ENCODE data around the gene C1orf21.

Gene C1orf21

DNA sequence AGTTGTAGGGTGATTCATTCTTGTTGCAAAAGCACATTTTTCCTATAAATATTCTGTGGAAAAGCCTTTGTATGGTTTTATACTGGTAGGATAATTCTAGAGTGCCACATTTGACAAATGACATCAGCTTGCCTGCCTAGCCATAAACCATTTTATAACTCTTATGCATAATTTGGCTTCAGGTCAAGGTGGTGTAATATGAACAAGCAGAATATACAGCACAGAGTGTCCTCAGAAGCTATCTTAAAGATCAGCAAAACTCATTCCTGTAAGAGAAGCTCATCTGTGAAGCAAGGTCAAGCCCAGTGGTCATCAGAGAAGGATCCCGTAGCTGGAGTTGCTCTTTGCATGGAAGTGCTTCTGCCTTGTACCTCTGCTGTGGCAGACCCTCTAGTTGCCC lies 24.0 kb upstream of the C1orf21 start:
- H3K27me3 ChIP-seq (ENCODE audit: control insufficient read depth in 1 of 2, insufficient read depth in 2 of 2, low read length in 2 of 2), result no peaks in the 10 kb centered on the region
- no peaks in the 10 kb centered on the region for H3K9me3 ChIP-seq (ENCODE audit: control insufficient read depth in 1 of 2, low read length in 2 of 2)
- no peaks in the 10 kb centered on the region for H3K36me3 ChIP-seq (ENCODE audit: control insufficient read depth in 1 of 2, insufficient read depth in 2 of 2, low read length in 2 of 2)
- H3K4me1 ChIP-seq (ENCODE audit: control insufficient read depth in 1 of 2, insufficient read depth in 2 of 2, low read length in 2 of 2), result peaks cover 3 to 9% of the 10 kb centered on the region in 2 donors
- H3K4me3 ChIP-seq (ENCODE audit: low read depth in 1 of 2, low read length in 2 of 2), result no peak overlapping the region
- no peak overlapping the region for H3K9ac ChIP-seq (ENCODE audit: low read depth in 1 of 2, low read length in 2 of 2)
- H3K27ac ChIP-seq (ENCODE audit: low read depth, low read length), result no peak overlapping the region

DNA sequence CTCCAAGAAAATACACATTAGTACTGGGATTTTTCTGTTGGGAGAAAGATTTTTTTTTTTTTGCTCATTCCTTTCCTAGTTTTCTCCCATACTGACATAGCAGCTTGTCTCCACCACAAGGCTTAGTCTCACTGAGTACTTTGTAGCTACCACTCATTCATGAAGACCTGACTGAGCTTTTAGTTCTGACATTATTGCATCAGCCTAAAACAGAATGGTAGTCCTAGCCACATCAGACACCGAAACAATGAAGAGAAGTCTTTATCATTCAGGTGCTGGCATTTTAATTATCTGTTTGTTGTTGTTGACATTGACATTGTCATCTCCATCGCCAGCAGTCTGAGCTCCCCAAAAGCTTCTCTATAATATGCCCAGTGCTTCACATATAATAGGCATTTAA lies 21.1 kb upstream of the C1orf21 start:
- no peak overlapping the region for H3K4me3 ChIP-seq (ENCODE audit: low read depth in 1 of 2, low read length in 2 of 2)
- H3K9ac ChIP-seq (ENCODE audit: low read depth in 1 of 2, low read length in 2 of 2), result no peak overlapping the region
- H3K4me1 ChIP-seq (ENCODE audit: control insufficient read depth in 1 of 2, insufficient read depth in 2 of 2, low read length in 2 of 2), result peaks cover 3 to 9% of the 10 kb centered on the region in 2 donors
- no peaks in the 10 kb centered on the region for H3K27me3 ChIP-seq (ENCODE audit: control insufficient read depth in 1 of 2, insufficient read depth in 2 of 2, low read length in 2 of 2)
- no peaks in the 10 kb centered on the region for H3K36me3 ChIP-seq (ENCODE audit: control insufficient read depth in 1 of 2, insufficient read depth in 2 of 2, low read length in 2 of 2)
- H3K9me3 ChIP-seq (ENCODE audit: control insufficient read depth in 1 of 2, low read length in 2 of 2), result no peaks in the 10 kb centered on the region
- H3K27ac ChIP-seq (ENCODE audit: low read depth, low read length), result no peak overlapping the region

DNA sequence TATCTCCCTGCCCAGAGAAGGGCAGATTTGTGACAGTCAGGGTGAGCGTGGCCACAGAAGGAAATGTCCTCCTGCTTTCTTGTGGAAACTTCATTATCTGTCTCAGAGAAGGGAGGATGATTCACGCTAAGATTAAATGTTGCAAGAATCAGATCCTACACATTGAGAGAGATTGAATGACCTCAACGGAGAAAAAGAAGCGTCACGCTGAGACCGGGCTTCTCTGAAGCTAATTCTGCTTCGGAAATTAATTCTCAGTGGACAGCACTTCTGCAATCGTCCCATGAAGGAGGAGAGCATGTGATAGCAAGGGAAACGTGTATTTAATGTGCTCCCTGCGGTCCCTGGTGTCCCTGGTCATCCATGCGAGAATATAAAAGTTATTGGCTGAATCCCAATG lies 19.8 kb upstream of the C1orf21 start:
- H3K9ac ChIP-seq (ENCODE audit: low read depth in 1 of 2, low read length in 2 of 2), result no peak overlapping the region
- H3K27ac ChIP-seq (ENCODE audit: low read depth, low read length), result no peak overlapping the region
- H3K27me3 ChIP-seq (ENCODE audit: control insufficient read depth in 1 of 2, insufficient read depth in 2 of 2, low read length in 2 of 2), result no peaks in the 10 kb centered on the region
- no peaks in the 10 kb centered on the region for H3K36me3 ChIP-seq (ENCODE audit: control insufficient read depth in 1 of 2, insufficient read depth in 2 of 2, low read length in 2 of 2)
- H3K9me3 ChIP-seq (ENCODE audit: control insufficient read depth in 1 of 2, low read length in 2 of 2), result no peaks in the 10 kb centered on the region
- H3K4me3 ChIP-seq (ENCODE audit: low read depth in 1 of 2, low read length in 2 of 2), result no peak overlapping the region
- peaks cover 3 to 9% of the 10 kb centered on the region in 2 donors for H3K4me1 ChIP-seq (ENCODE audit: control insufficient read depth in 1 of 2, insufficient read depth in 2 of 2, low read length in 2 of 2)

DNA sequence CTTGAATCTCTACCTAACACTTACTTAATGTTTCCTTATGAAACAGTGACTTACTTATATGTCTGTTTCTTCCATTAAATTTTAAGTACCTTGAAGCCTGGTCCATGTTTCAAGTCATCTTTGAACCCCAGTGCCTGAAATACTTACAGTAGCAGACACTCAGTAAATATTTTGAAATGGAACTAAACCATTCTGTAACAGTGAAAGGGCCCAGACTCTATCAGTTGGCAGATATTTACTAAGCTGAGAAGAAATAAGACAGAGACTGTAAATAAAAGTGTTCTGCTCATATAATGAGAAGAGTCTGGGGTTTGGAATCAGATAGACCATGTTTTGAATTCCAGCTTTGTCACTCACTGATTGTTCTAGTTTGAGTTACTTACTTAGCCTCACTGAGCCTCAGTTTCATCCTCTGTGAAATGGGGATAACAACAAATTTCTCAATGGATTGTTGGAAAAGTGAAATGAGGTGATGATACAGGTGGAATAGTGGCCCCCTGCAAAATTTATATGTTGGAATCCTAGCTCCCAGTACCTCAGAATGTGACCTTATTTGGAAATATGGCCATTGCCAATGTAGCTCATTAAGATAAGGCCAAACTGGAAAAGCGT lies 19.3 kb upstream of the C1orf21 start:
- Histone ChIP-seq H3K36me3 (ENCODE audit: control insufficient read depth in 1 of 2, insufficient read depth in 2 of 2, low read length in 2 of 2) (no peaks in the 10 kb centered on the region), H3K27ac (ENCODE audit: low read depth, low read length) (no peak overlapping the region), H3K27me3 (ENCODE audit: control insufficient read depth in 1 of 2, insufficient read depth in 2 of 2, low read length in 2 of 2) (no peaks in the 10 kb centered on the region), H3K4me3 (ENCODE audit: low read depth in 1 of 2, low read length in 2 of 2) (no peak overlapping the region), H3K4me1 (ENCODE audit: control insufficient read depth in 1 of 2, insufficient read depth in 2 of 2, low read length in 2 of 2) (peaks cover 3 to 8% of the 10 kb centered on the region in 2 donors), H3K9ac (ENCODE audit: low read depth in 1 of 2, low read length in 2 of 2) (no peak overlapping the region), H3K9me3 (ENCODE audit: control insufficient read depth in 1 of 2, low read length in 2 of 2) (no peaks in the 10 kb centered on the region)

DNA sequence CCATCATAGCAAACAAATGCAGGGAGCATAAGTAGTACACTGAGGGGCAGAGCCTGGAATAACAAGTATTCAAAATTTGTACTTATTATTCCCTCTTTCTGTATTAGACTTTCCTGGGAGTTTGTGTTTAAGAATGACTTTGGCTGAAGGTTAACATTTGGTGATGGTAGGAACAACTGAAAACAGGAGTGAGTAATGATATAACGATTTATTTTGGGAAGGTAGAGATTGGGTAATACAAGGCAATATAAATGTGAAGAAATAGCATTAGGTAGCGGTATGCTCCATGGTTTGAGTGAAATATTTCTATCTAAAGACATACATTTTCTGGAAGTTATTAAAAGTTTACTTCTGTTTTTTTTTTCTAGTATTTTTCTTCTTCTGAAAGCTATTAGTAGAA lies 18.5 kb upstream of the C1orf21 start:
- peaks cover 0 to 1% of the 10 kb centered on the region in 2 donors for H3K4me1 ChIP-seq (ENCODE audit: control insufficient read depth in 1 of 2, insufficient read depth in 2 of 2, low read length in 2 of 2)
- H3K36me3 ChIP-seq (ENCODE audit: control insufficient read depth in 1 of 2, insufficient read depth in 2 of 2, low read length in 2 of 2), result no peaks in the 10 kb centered on the region
- H3K27me3 ChIP-seq (ENCODE audit: control insufficient read depth in 1 of 2, insufficient read depth in 2 of 2, low read length in 2 of 2), result no peaks in the 10 kb centered on the region
- no peak overlapping the region for H3K27ac ChIP-seq (ENCODE audit: low read depth, low read length)
- no peaks in the 10 kb centered on the region for H3K9me3 ChIP-seq (ENCODE audit: control insufficient read depth in 1 of 2, low read length in 2 of 2)
- H3K9ac ChIP-seq (ENCODE audit: low read depth in 1 of 2, low read length in 2 of 2), result no peak overlapping the region
- H3K4me3 ChIP-seq (ENCODE audit: low read depth in 1 of 2, low read length in 2 of 2), result no peak overlapping the region

DNA sequence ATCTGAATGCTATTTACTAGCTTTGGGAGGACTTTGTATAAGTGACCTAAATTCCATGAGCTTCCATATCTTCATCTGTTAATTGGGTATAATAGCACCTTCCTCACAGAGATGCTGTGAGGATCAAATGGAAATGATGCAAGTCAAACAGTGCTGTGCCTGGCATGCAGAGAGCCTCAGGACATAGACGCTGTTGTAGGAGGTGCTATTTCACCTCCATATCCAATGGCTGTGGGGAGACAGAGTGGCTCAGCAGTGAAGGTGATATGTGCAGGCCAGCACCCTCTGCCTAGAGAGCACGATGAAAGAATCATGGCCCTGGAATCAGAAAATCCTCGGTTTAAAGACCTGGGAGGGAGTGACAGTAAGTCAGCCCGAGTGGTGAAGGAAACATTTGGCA lies 16.0 kb upstream of the C1orf21 start:
- Histone ChIP-seq H3K36me3 (ENCODE audit: control insufficient read depth in 1 of 2, insufficient read depth in 2 of 2, low read length in 2 of 2) (no peaks in the 10 kb centered on the region), H3K27me3 (ENCODE audit: control insufficient read depth in 1 of 2, insufficient read depth in 2 of 2, low read length in 2 of 2) (no peaks in the 10 kb centered on the region), H3K9me3 (ENCODE audit: control insufficient read depth in 1 of 2, low read length in 2 of 2) (no peaks in the 10 kb centered on the region), H3K4me3 (ENCODE audit: low read depth in 1 of 2, low read length in 2 of 2) (no peak overlapping the region), H3K4me1 (ENCODE audit: control insufficient read depth in 1 of 2, insufficient read depth in 2 of 2, low read length in 2 of 2) (no peaks in the 10 kb centered on the region), H3K27ac (ENCODE audit: low read depth, low read length) (no peak overlapping the region), H3K9ac (ENCODE audit: low read depth in 1 of 2, low read length in 2 of 2) (no peak overlapping the region)

DNA sequence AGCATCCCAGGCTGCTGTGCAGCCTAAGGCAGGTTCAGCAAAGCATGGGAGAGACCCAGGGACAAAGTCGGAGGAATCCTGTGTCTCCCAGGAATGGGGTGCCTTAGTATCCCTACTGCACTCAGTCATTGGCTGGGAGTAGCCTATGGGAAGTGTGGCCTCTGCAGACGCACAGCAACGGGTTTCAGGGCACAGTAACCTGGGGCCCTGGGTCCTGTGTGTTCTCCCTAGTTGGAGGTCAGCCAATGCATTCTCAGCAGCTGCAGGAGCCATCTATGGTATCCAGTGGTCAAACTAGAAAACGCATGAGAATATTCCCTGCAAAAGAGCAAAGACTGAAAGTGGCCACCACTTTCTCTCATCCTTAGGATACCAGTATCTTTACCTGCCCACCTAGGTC lies 13.7 kb upstream of the C1orf21 start:
- Histone ChIP-seq H3K9ac (ENCODE audit: low read depth in 1 of 2, low read length in 2 of 2) (no peak overlapping the region), H3K36me3 (ENCODE audit: control insufficient read depth in 1 of 2, insufficient read depth in 2 of 2, low read length in 2 of 2) (no peaks in the 10 kb centered on the region), H3K9me3 (ENCODE audit: control insufficient read depth in 1 of 2, low read length in 2 of 2) (no peaks in the 10 kb centered on the region), H3K27ac (ENCODE audit: low read depth, low read length) (no peak overlapping the region), H3K27me3 (ENCODE audit: control insufficient read depth in 1 of 2, insufficient read depth in 2 of 2, low read length in 2 of 2) (no peaks in the 10 kb centered on the region), H3K4me1 (ENCODE audit: control insufficient read depth in 1 of 2, insufficient read depth in 2 of 2, low read length in 2 of 2) (no peaks in the 10 kb centered on the region), H3K4me3 (ENCODE audit: low read depth in 1 of 2, low read length in 2 of 2) (no peak overlapping the region)

DNA sequence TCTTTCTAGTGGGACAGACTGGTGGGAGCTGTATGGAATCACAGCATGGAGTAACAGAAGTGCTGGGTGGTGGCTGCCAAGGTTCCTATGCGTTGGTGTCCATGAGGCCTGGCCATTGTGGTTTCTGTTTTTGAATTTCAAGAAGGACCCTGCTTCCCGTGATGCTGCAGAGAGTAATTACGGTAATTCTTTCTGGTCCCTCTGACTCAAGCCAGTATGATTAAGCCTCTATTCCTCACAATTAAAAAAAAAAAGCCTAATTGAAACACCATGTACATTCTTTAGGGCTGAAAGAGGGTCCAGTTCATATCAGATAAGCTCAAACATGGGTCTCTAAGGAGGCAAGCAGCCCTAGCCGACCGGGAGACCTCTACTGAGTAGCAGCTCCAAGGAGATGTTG lies 10.5 kb upstream of the C1orf21 start:
- H3K9me3 ChIP-seq (ENCODE audit: control insufficient read depth in 1 of 2, low read length in 2 of 2), result no peaks in the 10 kb centered on the region
- H3K27ac ChIP-seq (ENCODE audit: low read depth, low read length), result no peak overlapping the region

DNA sequence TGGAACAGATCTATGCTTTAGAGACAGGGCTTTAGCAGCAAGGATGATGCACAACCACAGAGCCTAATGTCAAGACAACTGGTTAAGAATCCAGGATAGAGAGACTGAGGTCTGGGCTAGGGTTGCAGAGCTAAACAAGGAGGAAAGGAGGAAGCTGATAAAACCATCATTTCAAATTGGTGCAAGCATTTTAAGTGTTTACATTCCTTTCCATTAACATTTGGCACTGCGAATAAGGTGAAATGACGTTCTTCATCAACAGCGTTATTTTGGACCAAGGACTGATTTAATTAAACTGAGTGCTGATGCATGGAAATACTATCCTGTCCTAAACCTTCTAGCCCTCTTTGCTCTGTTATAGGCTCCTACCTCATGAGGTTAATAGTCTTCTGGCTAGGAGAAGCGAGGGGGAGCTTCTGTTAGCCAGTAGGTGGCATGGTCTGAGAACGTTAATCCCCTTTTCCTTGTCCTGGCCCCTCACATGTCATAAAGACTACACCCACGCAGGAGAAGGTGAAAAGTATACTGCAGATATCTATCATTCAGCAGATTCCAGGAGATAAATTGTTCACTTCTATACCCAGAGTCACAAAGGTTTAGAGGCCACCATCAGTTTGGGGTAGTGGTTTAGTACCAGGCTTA lies 7.6 kb upstream of the C1orf21 start:
- Histone ChIP-seq H3K36me3 (ENCODE audit: control insufficient read depth in 1 of 2, insufficient read depth in 2 of 2, low read length in 2 of 2) (no peaks in the 10 kb centered on the region), H3K4me1 (ENCODE audit: control insufficient read depth in 1 of 2, insufficient read depth in 2 of 2, low read length in 2 of 2) (no peaks in the 10 kb centered on the region), H3K9ac (ENCODE audit: low read depth in 1 of 2, low read length in 2 of 2) (no peak overlapping the region), H3K4me3 (ENCODE audit: low read depth in 1 of 2, low read length in 2 of 2) (no peak overlapping the region), H3K27me3 (ENCODE audit: control insufficient read depth in 1 of 2, insufficient read depth in 2 of 2, low read length in 2 of 2) (no peaks in the 10 kb centered on the region), H3K9me3 (ENCODE audit: control insufficient read depth in 1 of 2, low read length in 2 of 2) (no peaks in the 10 kb centered on the region), H3K27ac (ENCODE audit: low read depth, low read length) (no peak overlapping the region)

More for the DNA sequence above, 10.5 kb upstream of the C1orf21 start:
- no peaks in the 10 kb centered on the region for H3K36me3 ChIP-seq (ENCODE audit: control insufficient read depth in 1 of 2, insufficient read depth in 2 of 2, low read length in 2 of 2)
- H3K4me1 ChIP-seq (ENCODE audit: control insufficient read depth in 1 of 2, insufficient read depth in 2 of 2, low read length in 2 of 2), result no peaks in the 10 kb centered on the region
- H3K4me3 ChIP-seq (ENCODE audit: low read depth in 1 of 2, low read length in 2 of 2), result no peak overlapping the region
- H3K27me3 ChIP-seq (ENCODE audit: control insufficient read depth in 1 of 2, insufficient read depth in 2 of 2, low read length in 2 of 2), result no peaks in the 10 kb centered on the region
- no peak overlapping the region for H3K9ac ChIP-seq (ENCODE audit: low read depth in 1 of 2, low read length in 2 of 2)

DNA sequence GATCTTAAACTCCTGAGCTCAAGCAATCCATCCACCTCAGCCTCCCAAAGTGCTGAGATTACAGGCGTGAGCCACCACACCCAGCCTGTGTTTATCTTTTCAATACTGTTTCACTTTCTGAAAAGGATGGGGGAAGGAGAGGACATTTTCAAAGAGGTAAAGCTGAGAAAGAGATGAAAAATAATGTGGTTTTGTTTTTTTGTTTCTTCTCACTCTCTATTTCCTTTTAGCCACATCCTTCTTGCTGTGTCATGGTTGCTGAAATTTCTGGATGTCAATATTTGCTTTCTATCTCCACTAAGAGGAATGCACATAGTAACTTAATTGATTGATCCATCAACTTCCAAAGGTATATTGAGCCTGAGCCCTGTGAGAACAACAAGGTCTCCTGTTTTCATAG lies 6.4 kb upstream of the C1orf21 start:
- Histone ChIP-seq H3K27ac (ENCODE audit: low read depth, low read length) (no peak overlapping the region), H3K27me3 (ENCODE audit: control insufficient read depth in 1 of 2, insufficient read depth in 2 of 2, low read length in 2 of 2) (no peaks in the 10 kb centered on the region), H3K4me3 (ENCODE audit: low read depth in 1 of 2, low read length in 2 of 2) (no peak overlapping the region), H3K9ac (ENCODE audit: low read depth in 1 of 2, low read length in 2 of 2) (no peak overlapping the region), H3K36me3 (ENCODE audit: control insufficient read depth in 1 of 2, insufficient read depth in 2 of 2, low read length in 2 of 2) (no peaks in the 10 kb centered on the region), H3K9me3 (ENCODE audit: control insufficient read depth in 1 of 2, low read length in 2 of 2) (no peaks in the 10 kb centered on the region), H3K4me1 (ENCODE audit: control insufficient read depth in 1 of 2, insufficient read depth in 2 of 2, low read length in 2 of 2) (no peaks in the 10 kb centered on the region)
